GM12878 (cell line): ENCODE results near the gene VAC14. TPM values are rescaled to one million over a fixed set of nuclear protein-coding genes. Genes with fewer than 3 reads are reported as not detected.

ENCODE experiments used
- ATAC-seq: fragments of 200-7000 bp; cut with Tn5 transposase; 3 replicates; pipeline ENCODE4 v1.9.1; 2020; ENCODE audit warnings: mild to moderate bottlenecking, moderate library complexity
- BruUV-seq: library from RNA; stranded (reverse); fragments of 400-500 nt; replicated peaks from 2 replicates; lab custom pipeline; 2021; lab: Mats Ljungman, UMichigan
- CTCF ChIA-PET: fragments of 300-600 bp; sonication (Branson Sonifier 250); formaldehyde crosslinking; extraction: SDS; loops from one replicate; lab custom pipeline; 2021; ENCODE audit warnings: inconsistent platforms; lab: Yijun Ruan, JAX
- POLR2A ChIA-PET: fragments of 350-600 bp; formaldehyde crosslinking; extraction: SDS; loops from one replicate; lab custom pipeline; 2021; ENCODE audit warnings: inconsistent platforms; lab: Charles Lee
- RAD21 ChIA-PET: fragments of 300-600 bp; sonication (Branson Sonifier 250); formaldehyde crosslinking; loops from one replicate; lab custom pipeline; 2023; ENCODE audit warnings: antibody characterized with exemption; ENCODE audit not compliant: unreplicated experiment; lab: Charles Lee
- SMC1A ChIA-PET: fragments of 300-600 bp; sonication (Branson Sonifier 250); formaldehyde crosslinking; loops from one replicate; lab custom pipeline; 2023; ENCODE audit not compliant: unreplicated experiment, uncharacterized antibody; lab: Charles Lee
- DNase-seq: peaks from one replicate; pipeline ENCODE4 v3.0.0-alpha.2; 2011; ENCODE audit warnings: low read depth, low spot score
- FAIRE-seq: peaks from 3 replicates; lab custom pipeline; 2011; peaks lifted over from hg19 to GRCh38; lab: Jason Lieb, UNC
- H2AFZ ChIP-seq: 2 replicates; pipeline ENCODE4 v1.6.0; 2011; ENCODE audit warnings: low read depth, low read length, control low read depth; ENCODE audit not compliant: control insufficient read depth
- H3K27ac ChIP-seq: 2 replicates; pipeline ENCODE4 v1.5.1; 2011; ENCODE audit warnings: control low read depth; ENCODE audit not compliant: control insufficient read depth, insufficient read depth
- H3K27me3 ChIP-seq, 2 experiments: replicated peaks in 1 of 2; 2 replicates each; pipeline versions ENCODE4 v1.6.0 to v1.6.1; 2011; ENCODE audit warnings: low read length in 1 of 2; ENCODE audit not compliant: control insufficient read depth in 2 of 2, insufficient read depth in 2 of 2
- H3K36me3 ChIP-seq, 2 experiments: 2 replicates each; pipeline ENCODE4 v1.5.1; 2011; ENCODE audit warnings: low read length in 1 of 2; ENCODE audit not compliant: control insufficient read depth in 2 of 2, insufficient read depth in 2 of 2
- H3K4me1 ChIP-seq: 2 replicates; pipeline ENCODE4 v1.6.1; 2011; ENCODE audit warnings: mild to moderate bottlenecking, low read length, moderate library complexity, mixed read lengths; ENCODE audit not compliant: control insufficient read depth, insufficient read depth
- H3K4me2 ChIP-seq: 2 replicates; pipeline ENCODE4 v1.6.0; 2011; ENCODE audit warnings: control low read depth; ENCODE audit not compliant: control insufficient read depth, insufficient read depth
- H3K4me3 ChIP-seq: fragments of 200-600 bp; sonication (generic); 2 replicates; pipeline ENCODE4 v1.5.1; 2016
- H3K79me2 ChIP-seq: 2 replicates; pipeline ENCODE4 v1.6.0; 2011; ENCODE audit warnings: low read length; ENCODE audit not compliant: control insufficient read depth, insufficient read depth
- H3K9ac ChIP-seq: 2 replicates; pipeline ENCODE4 v1.8.0; 2011; ENCODE audit warnings: low read length, control low read depth, mixed read lengths; ENCODE audit not compliant: control insufficient read depth, insufficient read depth
- H3K9me3 ChIP-seq: replicated peaks from 3 replicates; pipeline ENCODE4 v1.5.1; 2011; ENCODE audit warnings: mild to moderate bottlenecking, low read length; ENCODE audit not compliant: control insufficient read depth, insufficient read depth
- H4K20me1 ChIP-seq: 2 replicates; pipeline ENCODE4 v1.6.0; 2011; ENCODE audit not compliant: control insufficient read depth, insufficient read depth
- CBX3 ChIP-seq: fragments of 200-600 bp; sonication (generic); IDR thresholded peaks from 2 replicates; pipeline ENCODE4 v1.6.1; 2016; ENCODE audit warnings: low read depth, borderline replicate concordance
- GATAD2B ChIP-seq: fragments of 450-650 bp; conservative IDR thresholded peaks from 2 replicates; pipeline ENCODE4 v1.6.1; 2017; ENCODE audit warnings: low read depth, mild to moderate bottlenecking, moderate library complexity
- HDAC6 ChIP-seq: fragments of 200-600 bp; sonication (generic); IDR thresholded peaks from one replicate; pipeline ENCODE4 v1.8.0; 2017; ENCODE audit warnings: antibody characterized with exemption; ENCODE audit not compliant: unreplicated experiment
- IKZF2 ChIP-seq, 2 experiments: fragments of 450-650 bp; IDR thresholded peaks; 2 replicates each; pipeline ENCODE4 v1.6.1; 2017; ENCODE audit warnings: mild to moderate bottlenecking in 2 of 2, moderate library complexity in 2 of 2
- LARP7 ChIP-seq: fragments of 450-650 bp; IDR thresholded peaks from 2 replicates; pipeline ENCODE4 v1.6.1; 2017; ENCODE audit warnings: mild to moderate bottlenecking
- MTA2 ChIP-seq: fragments of 450-650 bp; IDR thresholded peaks from 2 replicates; pipeline ENCODE4 v1.6.1; 2016; ENCODE audit warnings: low read depth, mild to moderate bottlenecking, moderate library complexity
- SIN3A ChIP-seq: IDR thresholded peaks from 2 replicates; pipeline ENCODE4 v1.6.1; 2012; ENCODE audit warnings: low read depth, low read length, improper control_type of control experiment
- TARDBP ChIP-seq: IDR thresholded peaks from 2 replicates; pipeline ENCODE4 v1.6.1; 2016; ENCODE audit warnings: borderline replicate concordance
- YY1 ChIP-seq: IDR thresholded peaks from 2 replicates; pipeline ENCODE4 v1.6.1; 2011; ENCODE audit warnings: low read depth, mild to moderate bottlenecking, low read length
- ZNF217 ChIP-seq: fragments of 450-650 bp; IDR thresholded peaks from 2 replicates; pipeline ENCODE4 v1.6.1; 2017; ENCODE audit warnings: antibody characterized with exemption, mild to moderate bottlenecking
- ZNF24 ChIP-seq: fragments of 450-650 bp; IDR thresholded peaks from 2 replicates; pipeline ENCODE4 v1.6.1; 2017; ENCODE audit warnings: antibody characterized with exemption, mild to moderate bottlenecking
- ZNF384 ChIP-seq: IDR thresholded peaks from 2 replicates; pipeline ENCODE4 v1.6.1; 2012; ENCODE audit warnings: low read depth, mild to moderate bottlenecking, low read length, improper control_type of control experiment, borderline replicate concordance
- WGBS: methylation state at CpG from one replicate; pipeline ENCODE4 v1.1.6; 2016; ENCODE audit warnings: low lambda C conversion rate; ENCODE audit not compliant: insufficient replicate concordance, insufficient coverage; ENCODE audit errors: missing lambda C conversion rate; 5-methylcytosine and 5-hydroxymethylcytosine counted together
- in situ Hi-C: fragments of 300-500 bp; cut with MboI; formaldehyde crosslinking; loops from 9 replicates; pipeline ENCODE4 v1.14.3; 2018; ENCODE audit warnings: mixed read lengths
- intact Hi-C: fragments of 100-400 bp; cut with micrococcal nuclease; formaldehyde crosslinking; loops from one replicate; pipeline ENCODE4 v1.14.2; 2022; ENCODE audit not compliant: unreplicated experiment
- polyA plus RNA-seq, 11 experiments: library from polyadenylated mRNA; depleted of rRNA in 4 of 11; unstranded in 6 of 11; stranded (reverse) in 5 of 11; fragments of >200 nt; fragmentation: Nextera tagmentation in 4 of 11; fragmentation: Illumina TruSeq in 1 of 11; extraction: Ambion mirVana in 4 of 11; extraction: Trizol in 1 of 11; gene quantifications; 1 replicate in 1 of 11; 2 replicates in 10 of 11; pipeline versions ENCODE4 v1.2.1 to v1.2.3, GENCODE V29; 2011 to 2016; ENCODE audit warnings: inconsistent platforms in 2 of 11, missing spikeins in 2 of 11, low read depth in 1 of 11
- total RNA-seq, 4 experiments: library from RNA; depleted of rRNA in 3 of 4; stranded (reverse); fragments of >200 nt in 3 of 4; fragmentation: Illumina TruSeq in 1 of 4; extraction: Trizol in 1 of 4; gene quantifications; 2 replicates each; pipeline versions ENCODE4 v1.2.1 to v1.2.3, GENCODE V29; 2013 to 2021
- TF ChIP-seq, protein P1 (sequence below): fragments of 450-650 bp; formaldehyde crosslinking; IDR thresholded peaks from 2 replicates; pipeline ENCODE4 v1.4.0; 2022; ENCODE audit warnings: mild to moderate bottlenecking, moderate library complexity
- TF ChIP-seq, protein P2 (sequence below): fragments of 450-650 bp; conservative IDR thresholded peaks from 2 replicates; pipeline ENCODE4 v1.6.1; 2017; ENCODE audit warnings: mild to moderate bottlenecking, moderate library complexity

The VAC14 gene
- total and polyA plus RNA-seq, 10 of the 15 experiments (the other 5 are each of a cell fraction or from before 2014, with no cell fraction given), result 1.3 to 45.5 (median 25.5) TPM

DNA sequence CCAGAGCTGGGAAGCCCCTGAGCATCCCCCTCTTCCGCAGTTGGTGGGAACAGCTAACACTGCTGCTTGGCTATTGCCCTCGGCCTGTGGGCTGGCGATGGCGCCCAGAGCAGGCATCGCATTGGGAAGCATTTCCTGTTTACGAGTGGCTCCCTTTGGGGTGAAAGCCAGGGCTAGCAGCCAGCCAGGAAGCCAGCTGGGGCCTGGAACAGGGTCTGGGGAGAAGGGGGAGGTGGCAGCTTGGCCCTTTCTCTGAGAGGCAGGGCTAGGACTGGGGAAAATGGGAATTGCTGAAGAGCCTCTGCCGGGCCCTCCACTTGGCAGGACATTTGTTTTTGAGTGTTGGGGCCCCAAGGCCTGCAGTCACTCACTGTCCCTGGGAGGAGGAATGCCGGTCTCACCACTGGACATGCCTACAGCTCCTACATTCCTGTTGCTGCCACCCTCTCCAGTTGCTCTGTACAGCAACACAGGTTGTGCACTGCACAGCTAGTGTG is 112.7 kb downstream of the VAC14 start:
- WGBS, result 88% methylated on average over 8 of the region's 8 CpGs
- Histone ChIP-seq H3K9me3 (no peaks in the 10 kb centered on the region), H3K4me3 (no peak overlapping the region), H3K79me2 (no peaks in the 10 kb centered on the region), H3K36me3 (no peaks in the 10 kb centered on the region), H3K4me2 (no peak overlapping the region), H2AFZ (no peak overlapping the region), H3K27ac (no peak overlapping the region), H3K4me1 (no peaks in the 10 kb centered on the region), H3K27me3 (no peaks in the 10 kb centered on the region), H3K9ac (no peak overlapping the region), H4K20me1 (no peaks in the 10 kb centered on the region)
- in situ Hi-C loops, result no loop called here
- intact Hi-C loops, result no loop called here
- ChIA-PET POLR2A (no interaction called here), CTCF (interaction anchor here (0.8 to 1.2 kb wide), 2 partner anchors 83 kb away, joined by 3 to 4 read pairs; no protein-coding TSS in a partner anchor), RAD21 (no interaction called here), SMC1A (no interaction called here)
- no peak for TF ChIP-seq SIN3A
- no peak for TF ChIP-seq GATAD2B
- no peak for TF ChIP-seq ZNF217
- TF ChIP-seq TARDBP, result no peak
- no peak for TF ChIP-seq HDAC6
- no peak for TF ChIP-seq MTA2
- no peak for TF ChIP-seq ZNF24
- TF ChIP-seq ZNF384, result no peak
- no peak for TF ChIP-seq YY1
- TF ChIP-seq LARP7, result no peak
- no peak for TF ChIP-seq IKZF2 (IDR thresholded peaks at IDR 0.05)
- TF ChIP-seq, protein P1, sequence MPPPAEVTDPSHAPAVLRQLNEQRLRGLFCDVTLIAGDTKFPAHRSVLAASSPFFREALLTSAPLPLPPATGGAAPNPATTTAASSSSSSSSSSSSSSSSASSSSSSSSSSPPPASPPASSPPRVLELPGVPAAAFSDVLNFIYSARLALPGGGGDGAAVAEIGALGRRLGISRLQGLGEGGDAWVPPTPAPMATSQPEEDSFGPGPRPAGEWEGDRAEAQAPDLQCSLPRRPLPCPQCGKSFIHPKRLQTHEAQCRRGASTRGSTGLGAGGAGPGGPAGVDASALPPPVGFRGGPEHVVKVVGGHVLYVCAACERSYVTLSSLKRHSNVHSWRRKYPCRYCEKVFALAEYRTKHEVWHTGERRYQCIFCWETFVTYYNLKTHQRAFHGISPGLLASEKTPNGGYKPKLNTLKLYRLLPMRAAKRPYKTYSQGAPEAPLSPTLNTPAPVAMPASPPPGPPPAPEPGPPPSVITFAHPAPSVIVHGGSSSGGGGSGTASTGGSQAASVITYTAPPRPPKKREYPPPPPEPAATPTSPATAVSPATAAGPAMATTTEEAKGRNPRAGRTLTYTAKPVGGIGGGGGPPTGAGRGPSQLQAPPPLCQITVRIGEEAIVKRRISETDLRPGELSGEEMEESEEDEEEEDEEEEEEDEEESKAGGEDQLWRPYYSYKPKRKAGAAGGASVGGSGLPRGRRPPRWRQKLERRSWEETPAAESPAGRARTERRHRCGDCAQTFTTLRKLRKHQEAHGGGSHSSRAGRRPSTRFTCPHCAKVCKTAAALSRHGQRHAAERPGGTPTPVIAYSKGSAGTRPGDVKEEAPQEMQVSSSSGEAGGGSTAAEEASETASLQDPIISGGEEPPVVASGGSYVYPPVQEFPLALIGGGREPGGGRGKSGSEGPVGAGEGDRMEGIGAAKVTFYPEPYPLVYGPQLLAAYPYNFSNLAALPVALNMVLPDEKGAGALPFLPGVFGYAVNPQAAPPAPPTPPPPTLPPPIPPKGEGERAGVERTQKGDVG (CRISPR knock-in tag), result no peak
- TF ChIP-seq CBX3, result no peak
- TF ChIP-seq, protein P2, sequence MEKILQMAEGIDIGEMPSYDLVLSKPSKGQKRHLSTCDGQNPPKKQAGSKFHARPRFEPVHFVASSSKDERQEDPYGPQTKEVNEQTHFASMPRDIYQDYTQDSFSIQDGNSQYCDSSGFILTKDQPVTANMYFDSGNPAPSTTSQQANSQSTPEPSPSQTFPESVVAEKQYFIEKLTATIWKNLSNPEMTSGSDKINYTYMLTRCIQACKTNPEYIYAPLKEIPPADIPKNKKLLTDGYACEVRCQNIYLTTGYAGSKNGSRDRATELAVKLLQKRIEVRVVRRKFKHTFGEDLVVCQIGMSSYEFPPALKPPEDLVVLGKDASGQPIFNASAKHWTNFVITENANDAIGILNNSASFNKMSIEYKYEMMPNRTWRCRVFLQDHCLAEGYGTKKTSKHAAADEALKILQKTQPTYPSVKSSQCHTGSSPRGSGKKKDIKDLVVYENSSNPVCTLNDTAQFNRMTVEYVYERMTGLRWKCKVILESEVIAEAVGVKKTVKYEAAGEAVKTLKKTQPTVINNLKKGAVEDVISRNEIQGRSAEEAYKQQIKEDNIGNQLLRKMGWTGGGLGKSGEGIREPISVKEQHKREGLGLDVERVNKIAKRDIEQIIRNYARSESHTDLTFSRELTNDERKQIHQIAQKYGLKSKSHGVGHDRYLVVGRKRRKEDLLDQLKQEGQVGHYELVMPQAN, result no peak
- no TSS peak for BruUV-seq
- no peak for FAIRE-seq
- ATAC-seq, result no peak
- no peak for DNase-seq
